GM12878 (cell line): ENCODE measurements around the gene NPTX1. TPM values are rescaled to one million over a fixed set of nuclear protein-coding genes. Genes with fewer than 3 reads are reported as not detected.

Experiments
- ATAC-seq: fragments of 200-7000 bp; cut with Tn5 transposase; 3 replicates; pipeline ENCODE4 v1.9.1; 2020; ENCODE audit warnings: mild to moderate bottlenecking, moderate library complexity
- BruUV-seq: library from RNA; stranded (reverse); fragments of 400-500 nt; replicated peaks from 2 replicates; lab custom pipeline; 2021; lab: Mats Ljungman, UMichigan
- CTCF ChIA-PET: fragments of 300-600 bp; sonication (Branson Sonifier 250); formaldehyde crosslinking; extraction: SDS; loops from one replicate; lab custom pipeline; 2021; ENCODE audit warnings: inconsistent platforms; lab: Yijun Ruan, JAX
- POLR2A ChIA-PET: fragments of 350-600 bp; formaldehyde crosslinking; extraction: SDS; loops from one replicate; lab custom pipeline; 2021; ENCODE audit warnings: inconsistent platforms; lab: Charles Lee
- RAD21 ChIA-PET: fragments of 300-600 bp; sonication (Branson Sonifier 250); formaldehyde crosslinking; loops from one replicate; lab custom pipeline; 2023; ENCODE audit warnings: antibody characterized with exemption; ENCODE audit not compliant: unreplicated experiment; lab: Charles Lee
- SMC1A ChIA-PET: fragments of 300-600 bp; sonication (Branson Sonifier 250); formaldehyde crosslinking; loops from one replicate; lab custom pipeline; 2023; ENCODE audit not compliant: unreplicated experiment, uncharacterized antibody; lab: Charles Lee
- DNase-seq: peaks from one replicate; pipeline ENCODE4 v3.0.0-alpha.2; 2011; ENCODE audit warnings: low read depth, low spot score
- FAIRE-seq: peaks from 3 replicates; lab custom pipeline; 2011; peaks lifted over from hg19 to GRCh38; lab: Jason Lieb, UNC
- H2AFZ ChIP-seq: 2 replicates; pipeline ENCODE4 v1.6.0; 2011; ENCODE audit warnings: low read depth, low read length, control low read depth; ENCODE audit not compliant: control insufficient read depth
- H3K27ac ChIP-seq: 2 replicates; pipeline ENCODE4 v1.5.1; 2011; ENCODE audit warnings: control low read depth; ENCODE audit not compliant: control insufficient read depth, insufficient read depth
- H3K27me3 ChIP-seq, 2 experiments: replicated peaks in 1 of 2; 2 replicates each; pipeline versions ENCODE4 v1.6.0 to v1.6.1; 2011; ENCODE audit warnings: low read length in 1 of 2; ENCODE audit not compliant: control insufficient read depth in 2 of 2, insufficient read depth in 2 of 2
- H3K36me3 ChIP-seq, 2 experiments: 2 replicates each; pipeline ENCODE4 v1.5.1; 2011; ENCODE audit warnings: low read length in 1 of 2; ENCODE audit not compliant: control insufficient read depth in 2 of 2, insufficient read depth in 2 of 2
- H3K4me1 ChIP-seq: 2 replicates; pipeline ENCODE4 v1.6.1; 2011; ENCODE audit warnings: mild to moderate bottlenecking, low read length, moderate library complexity, mixed read lengths; ENCODE audit not compliant: control insufficient read depth, insufficient read depth
- H3K4me2 ChIP-seq: 2 replicates; pipeline ENCODE4 v1.6.0; 2011; ENCODE audit warnings: control low read depth; ENCODE audit not compliant: control insufficient read depth, insufficient read depth
- H3K4me3 ChIP-seq: fragments of 200-600 bp; sonication (generic); 2 replicates; pipeline ENCODE4 v1.5.1; 2016
- H3K79me2 ChIP-seq: 2 replicates; pipeline ENCODE4 v1.6.0; 2011; ENCODE audit warnings: low read length; ENCODE audit not compliant: control insufficient read depth, insufficient read depth
- H3K9ac ChIP-seq: 2 replicates; pipeline ENCODE4 v1.8.0; 2011; ENCODE audit warnings: low read length, control low read depth, mixed read lengths; ENCODE audit not compliant: control insufficient read depth, insufficient read depth
- H3K9me3 ChIP-seq: replicated peaks from 3 replicates; pipeline ENCODE4 v1.5.1; 2011; ENCODE audit warnings: mild to moderate bottlenecking, low read length; ENCODE audit not compliant: control insufficient read depth, insufficient read depth
- H4K20me1 ChIP-seq: 2 replicates; pipeline ENCODE4 v1.6.0; 2011; ENCODE audit not compliant: control insufficient read depth, insufficient read depth
- CEBPB ChIP-seq, 2 experiments: fragments of 150-350 bp in 1 of 2; IDR thresholded peaks; 2 replicates each; pipeline ENCODE4 v1.6.1; 2012 to 2014; ENCODE audit warnings: low read depth in 2 of 2, low read length in 2 of 2, borderline replicate concordance in 1 of 2, inconsistent platforms in 1 of 2
- HCFC1 ChIP-seq: fragments of 150-350 bp; IDR thresholded peaks from 2 replicates; pipeline ENCODE4 v1.6.1; 2014; ENCODE audit warnings: low read length
- LARP7 ChIP-seq: fragments of 450-650 bp; IDR thresholded peaks from 2 replicates; pipeline ENCODE4 v1.6.1; 2017; ENCODE audit warnings: mild to moderate bottlenecking
- MXI1 ChIP-seq: fragments of 150-350 bp; IDR thresholded peaks from 2 replicates; pipeline ENCODE4 v1.6.1; 2011; ENCODE audit warnings: low read depth, mild to moderate bottlenecking, inconsistent platforms, low read length, improper control_type of control experiment
- NRF1 ChIP-seq: conservative IDR thresholded peaks from 2 replicates; pipeline ENCODE4 v1.6.1; 2011; ENCODE audit warnings: mild to moderate bottlenecking, low read depth, low read length, improper control_type of control experiment
- PAX8 ChIP-seq: fragments of 450-650 bp; IDR thresholded peaks from 2 replicates; pipeline ENCODE4 v1.6.1; 2017; ENCODE audit warnings: mild to moderate bottlenecking, moderate library complexity
- TARDBP ChIP-seq: IDR thresholded peaks from 2 replicates; pipeline ENCODE4 v1.6.1; 2016; ENCODE audit warnings: borderline replicate concordance
- ZNF217 ChIP-seq: fragments of 450-650 bp; IDR thresholded peaks from 2 replicates; pipeline ENCODE4 v1.6.1; 2017; ENCODE audit warnings: antibody characterized with exemption, mild to moderate bottlenecking
- WGBS: methylation state at CpG from one replicate; pipeline ENCODE4 v1.1.6; 2016; ENCODE audit warnings: low lambda C conversion rate; ENCODE audit not compliant: insufficient replicate concordance, insufficient coverage; ENCODE audit errors: missing lambda C conversion rate; 5-methylcytosine and 5-hydroxymethylcytosine counted together
- in situ Hi-C: fragments of 300-500 bp; cut with MboI; formaldehyde crosslinking; loops from 9 replicates; pipeline ENCODE4 v1.14.3; 2018; ENCODE audit warnings: mixed read lengths
- intact Hi-C: fragments of 100-400 bp; cut with micrococcal nuclease; formaldehyde crosslinking; loops from one replicate; pipeline ENCODE4 v1.14.2; 2022; ENCODE audit not compliant: unreplicated experiment
- polyA plus RNA-seq, 11 experiments: library from polyadenylated mRNA; depleted of rRNA in 4 of 11; unstranded in 6 of 11; stranded (reverse) in 5 of 11; fragments of >200 nt; fragmentation: Nextera tagmentation in 4 of 11; fragmentation: Illumina TruSeq in 1 of 11; extraction: Ambion mirVana in 4 of 11; extraction: Trizol in 1 of 11; gene quantifications; 1 replicate in 1 of 11; 2 replicates in 10 of 11; pipeline versions ENCODE4 v1.2.1 to v1.2.3, GENCODE V29; 2011 to 2016; ENCODE audit warnings: inconsistent platforms in 2 of 11, missing spikeins in 2 of 11, low read depth in 1 of 11
- total RNA-seq, 4 experiments: library from RNA; depleted of rRNA in 3 of 4; stranded (reverse); fragments of >200 nt in 3 of 4; fragmentation: Illumina TruSeq in 1 of 4; extraction: Trizol in 1 of 4; gene quantifications; 2 replicates each; pipeline versions ENCODE4 v1.2.1 to v1.2.3, GENCODE V29; 2013 to 2021
- TF ChIP-seq, protein P1 (sequence below): fragments of 450-650 bp; conservative IDR thresholded peaks from 2 replicates; pipeline ENCODE4 v1.6.1; 2017; ENCODE audit warnings: mild to moderate bottlenecking, moderate library complexity
- TF ChIP-seq, protein P2 (sequence below): fragments of 450-650 bp; IDR thresholded peaks from 2 replicates; pipeline ENCODE4 v1.6.1; 2018; ENCODE audit warnings: mild to moderate bottlenecking, low read depth, moderate library complexity; ENCODE audit not compliant: partially characterized antibody
- TF ChIP-seq, protein P3 (sequence below): fragments of 450-650 bp; IDR thresholded peaks from 2 replicates; pipeline ENCODE4 v1.6.1; 2016; ENCODE audit warnings: mild to moderate bottlenecking

The NPTX1 gene
- total and polyA plus RNA-seq, 10 of the 15 experiments (the other 5 are each of a cell fraction or from before 2014, with no cell fraction given) = not detected

DNA sequence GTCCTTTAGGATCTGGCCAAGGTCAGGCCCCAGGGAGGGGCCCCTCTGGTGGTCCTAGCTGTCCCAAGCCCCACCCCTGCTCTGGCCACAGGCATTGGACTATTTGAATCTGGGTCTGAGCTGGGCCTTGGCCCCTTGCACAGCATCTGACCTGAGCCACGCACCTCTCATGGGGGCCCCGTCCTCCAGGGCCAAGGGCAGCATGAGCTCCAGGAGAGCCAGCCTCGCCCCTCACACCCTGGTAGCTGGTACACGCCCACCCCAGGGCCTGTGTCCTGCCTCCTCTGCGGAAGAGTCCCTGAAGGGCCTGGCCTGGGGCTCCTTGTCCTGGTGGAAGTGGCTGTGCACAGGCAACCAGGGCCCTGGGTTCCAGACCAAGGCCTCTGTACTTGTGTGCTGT is 37.6 kb downstream of the NPTX1 start:
- no TSS peak for BruUV-seq
- no peak for ATAC-seq
- no peak for DNase-seq

More for the DNA sequence above, 37.6 kb downstream of the NPTX1 start:
- Histone ChIP-seq H3K4me3 (no peak overlapping the region), H2AFZ (no peak overlapping the region), H3K36me3 (no peaks in the 10 kb centered on the region), H3K4me1 (no peaks in the 10 kb centered on the region), H3K27me3 (no peaks in the 10 kb centered on the region), H3K9ac (no peak overlapping the region), H3K4me2 (no peak overlapping the region), H3K9me3 (no peaks in the 10 kb centered on the region), H4K20me1 (no peaks in the 10 kb centered on the region), H3K27ac (no peak overlapping the region), H3K79me2 (no peaks in the 10 kb centered on the region)
- in situ Hi-C loops (no loop called here), intact Hi-C loops (no loop called here)
- WGBS = 7% methylated on average over 5 of the region's 5 CpGs
- POLR2A ChIA-PET = no interaction called here
- TF ChIP-seq, protein P1, sequence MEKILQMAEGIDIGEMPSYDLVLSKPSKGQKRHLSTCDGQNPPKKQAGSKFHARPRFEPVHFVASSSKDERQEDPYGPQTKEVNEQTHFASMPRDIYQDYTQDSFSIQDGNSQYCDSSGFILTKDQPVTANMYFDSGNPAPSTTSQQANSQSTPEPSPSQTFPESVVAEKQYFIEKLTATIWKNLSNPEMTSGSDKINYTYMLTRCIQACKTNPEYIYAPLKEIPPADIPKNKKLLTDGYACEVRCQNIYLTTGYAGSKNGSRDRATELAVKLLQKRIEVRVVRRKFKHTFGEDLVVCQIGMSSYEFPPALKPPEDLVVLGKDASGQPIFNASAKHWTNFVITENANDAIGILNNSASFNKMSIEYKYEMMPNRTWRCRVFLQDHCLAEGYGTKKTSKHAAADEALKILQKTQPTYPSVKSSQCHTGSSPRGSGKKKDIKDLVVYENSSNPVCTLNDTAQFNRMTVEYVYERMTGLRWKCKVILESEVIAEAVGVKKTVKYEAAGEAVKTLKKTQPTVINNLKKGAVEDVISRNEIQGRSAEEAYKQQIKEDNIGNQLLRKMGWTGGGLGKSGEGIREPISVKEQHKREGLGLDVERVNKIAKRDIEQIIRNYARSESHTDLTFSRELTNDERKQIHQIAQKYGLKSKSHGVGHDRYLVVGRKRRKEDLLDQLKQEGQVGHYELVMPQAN = no peak
- TF ChIP-seq, protein P2, sequence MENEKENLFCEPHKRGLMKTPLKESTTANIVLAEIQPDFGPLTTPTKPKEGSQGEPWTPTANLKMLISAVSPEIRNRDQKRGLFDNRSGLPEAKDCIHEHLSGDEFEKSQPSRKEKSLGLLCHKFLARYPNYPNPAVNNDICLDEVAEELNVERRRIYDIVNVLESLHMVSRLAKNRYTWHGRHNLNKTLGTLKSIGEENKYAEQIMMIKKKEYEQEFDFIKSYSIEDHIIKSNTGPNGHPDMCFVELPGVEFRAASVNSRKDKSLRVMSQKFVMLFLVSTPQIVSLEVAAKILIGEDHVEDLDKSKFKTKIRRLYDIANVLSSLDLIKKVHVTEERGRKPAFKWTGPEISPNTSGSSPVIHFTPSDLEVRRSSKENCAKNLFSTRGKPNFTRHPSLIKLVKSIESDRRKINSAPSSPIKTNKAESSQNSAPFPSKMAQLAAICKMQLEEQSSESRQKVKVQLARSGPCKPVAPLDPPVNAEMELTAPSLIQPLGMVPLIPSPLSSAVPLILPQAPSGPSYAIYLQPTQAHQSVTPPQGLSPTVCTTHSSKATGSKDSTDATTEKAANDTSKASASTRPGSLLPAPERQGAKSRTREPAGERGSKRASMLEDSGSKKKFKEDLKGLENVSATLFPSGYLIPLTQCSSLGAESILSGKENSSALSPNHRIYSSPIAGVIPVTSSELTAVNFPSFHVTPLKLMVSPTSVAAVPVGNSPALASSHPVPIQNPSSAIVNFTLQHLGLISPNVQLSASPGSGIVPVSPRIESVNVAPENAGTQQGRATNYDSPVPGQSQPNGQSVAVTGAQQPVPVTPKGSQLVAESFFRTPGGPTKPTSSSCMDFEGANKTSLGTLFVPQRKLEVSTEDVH = no peak
- TF ChIP-seq CEBPB (IDR thresholded peaks at IDR 0.05; ENCODE audit: borderline replicate concordance in 1 of 2, low read depth in 2 of 2, low read length in 2 of 2) (no peak), MXI1 (no peak), TARDBP (no peak), ZNF217 (no peak), LARP7 (no peak), HCFC1 (no peak), PAX8 (no peak), NRF1 (no peak)
- TF ChIP-seq, protein P3, sequence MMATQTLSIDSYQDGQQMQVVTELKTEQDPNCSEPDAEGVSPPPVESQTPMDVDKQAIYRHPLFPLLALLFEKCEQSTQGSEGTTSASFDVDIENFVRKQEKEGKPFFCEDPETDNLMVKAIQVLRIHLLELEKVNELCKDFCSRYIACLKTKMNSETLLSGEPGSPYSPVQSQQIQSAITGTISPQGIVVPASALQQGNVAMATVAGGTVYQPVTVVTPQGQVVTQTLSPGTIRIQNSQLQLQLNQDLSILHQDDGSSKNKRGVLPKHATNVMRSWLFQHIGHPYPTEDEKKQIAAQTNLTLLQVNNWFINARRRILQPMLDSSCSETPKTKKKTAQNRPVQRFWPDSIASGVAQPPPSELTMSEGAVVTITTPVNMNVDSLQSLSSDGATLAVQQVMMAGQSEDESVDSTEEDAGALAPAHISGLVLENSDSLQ = no peak
- SMC1A ChIA-PET = no interaction called here
- CTCF ChIA-PET = no interaction called here
- RAD21 ChIA-PET = no interaction called here
- no peak for FAIRE-seq
